HG02623 (cell line): ENCODE data around the gene C19orf53.

Experiments used
- ATAC-seq: cut with Tn5 transposase; IDR thresholded peaks from one replicate; pipeline ENCODE4 v1.9.1; 2021; ENCODE audit warnings: moderate library complexity; ENCODE audit not compliant: unreplicated experiment

C19orf53 gene

DNA sequence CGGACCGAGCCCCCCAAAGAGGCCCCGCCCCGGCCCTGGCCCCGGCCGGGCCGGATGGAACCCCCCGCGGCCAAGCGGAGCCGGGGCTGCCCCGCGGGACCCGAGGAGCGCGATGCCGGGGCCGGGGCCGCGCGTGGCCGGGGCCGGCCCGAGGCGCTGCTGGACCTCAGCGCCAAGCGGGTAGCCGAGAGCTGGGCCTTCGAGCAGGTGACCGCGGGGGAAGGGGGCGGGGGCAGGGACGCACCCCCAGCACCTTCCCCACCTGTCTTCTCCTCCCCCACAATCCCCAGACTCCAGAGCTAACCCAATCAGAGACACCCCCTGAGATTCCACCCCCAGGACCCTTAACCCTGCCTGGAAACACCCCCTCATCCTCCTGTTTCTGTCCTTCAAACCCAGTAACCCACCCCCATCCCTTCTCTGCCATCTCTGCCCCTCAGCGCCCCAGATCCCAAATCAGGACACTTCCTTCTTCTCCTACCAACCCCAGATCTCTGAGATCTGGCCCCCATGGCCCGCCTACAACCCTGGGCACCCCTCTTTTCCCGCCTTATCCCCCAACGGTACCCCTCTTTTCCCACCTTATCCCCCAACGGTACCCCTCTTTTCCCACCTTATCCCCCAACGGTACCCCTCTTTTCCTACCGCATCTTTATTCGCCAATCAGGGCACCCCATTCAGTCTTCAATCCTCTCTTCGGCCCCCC lies 21.5 kb downstream of the C19orf53 start:
- peak; percentile 2 for ATAC-seq

DNA sequence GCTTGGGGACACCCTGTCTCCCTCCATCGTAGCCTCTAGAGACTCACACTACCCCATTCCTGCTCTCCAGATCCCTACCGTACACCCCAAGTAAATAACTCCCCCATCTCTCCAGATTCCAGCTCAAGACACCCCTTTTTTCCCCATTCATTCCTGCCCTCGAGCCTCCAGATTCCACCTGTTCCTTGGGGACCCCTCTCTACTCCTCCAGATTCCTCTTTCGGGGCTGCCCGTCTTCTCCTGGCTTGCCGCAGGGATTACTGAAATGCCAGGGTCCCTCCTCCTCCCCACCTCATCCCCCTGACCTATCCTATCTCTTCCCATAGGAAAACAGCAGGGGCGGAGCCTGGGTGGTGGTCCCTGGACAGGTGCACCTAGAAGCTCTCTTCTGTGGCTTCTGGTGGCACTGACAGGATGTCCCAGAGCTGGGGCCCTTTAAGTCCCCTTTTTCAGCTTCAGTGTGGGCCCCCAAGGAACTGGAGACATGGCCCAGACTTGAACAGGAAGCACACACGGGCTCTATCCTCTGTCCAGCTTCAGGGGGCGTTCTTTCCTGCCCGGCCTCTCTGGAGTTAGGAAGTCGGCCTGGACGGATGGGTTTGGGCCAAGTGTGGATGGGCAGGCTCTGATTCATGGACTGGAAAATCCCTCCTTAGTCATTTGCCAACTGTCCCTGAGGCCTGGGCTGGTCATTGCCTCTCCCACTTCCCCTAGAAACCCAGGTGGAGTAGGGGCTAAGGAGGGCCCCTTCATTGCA lies 22.2 kb downstream of the C19orf53 start:
- no peak for ATAC-seq

DNA sequence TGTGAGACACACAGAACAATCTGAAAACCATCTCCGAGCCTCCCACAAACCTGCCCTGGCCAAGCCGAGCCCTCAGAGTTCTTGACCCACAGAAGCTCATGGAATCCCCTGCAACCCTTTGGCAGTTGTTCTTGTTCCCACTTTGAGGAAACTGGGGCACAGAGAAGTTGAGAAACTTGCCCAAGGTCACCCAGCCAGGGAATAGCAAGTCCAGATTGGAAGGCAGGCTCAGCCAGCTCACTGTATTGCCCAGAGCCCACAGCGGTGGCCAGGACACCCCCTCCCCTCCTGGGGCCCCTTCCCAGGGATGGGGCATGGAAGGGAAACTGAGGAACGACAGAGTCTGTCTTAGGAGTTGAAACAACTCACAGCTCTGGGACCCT lies 22.8 kb downstream of the C19orf53 start:
- ATAC-seq: no peak

DNA sequence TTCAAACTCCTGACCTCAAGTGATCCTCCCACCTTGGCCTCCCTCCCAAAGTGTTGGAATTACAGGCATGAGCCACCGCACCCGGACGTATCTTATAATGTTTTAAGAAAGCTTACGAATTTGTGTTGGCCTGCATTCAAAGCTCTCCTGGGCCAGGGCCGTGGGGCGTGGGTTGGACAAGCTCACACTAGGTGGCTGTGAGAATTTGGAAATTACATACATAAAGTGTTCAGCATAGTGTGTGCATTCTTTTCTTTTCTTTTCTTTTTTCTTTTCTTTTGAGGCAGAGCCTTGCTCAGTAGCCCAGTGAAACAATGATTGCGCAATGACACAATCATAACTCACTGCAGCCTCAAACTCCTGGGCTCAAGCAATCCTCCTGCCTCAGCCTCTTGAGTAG lies 23.6 kb downstream of the C19orf53 start:
- ATAC-seq: no peak

DNA sequence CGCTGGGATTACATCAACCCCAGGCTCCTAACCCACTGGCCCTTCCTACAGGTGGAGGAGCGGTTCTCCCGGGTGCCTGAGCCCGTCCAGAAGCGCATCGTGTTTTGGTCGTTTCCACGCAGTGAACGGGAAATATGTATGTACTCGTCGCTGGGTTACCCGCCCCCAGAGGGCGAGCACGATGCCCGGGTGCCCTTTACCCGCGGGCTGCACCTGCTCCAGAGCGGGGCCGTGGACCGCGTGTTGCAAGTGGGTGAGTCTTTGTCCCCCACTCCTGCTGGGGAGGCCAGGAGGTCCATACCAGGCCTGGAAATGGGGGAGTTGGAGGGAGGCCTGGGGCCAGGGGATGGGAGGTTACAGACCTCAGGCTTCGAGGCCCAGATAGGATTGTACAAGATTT lies 25.4 kb downstream of the C19orf53 start:
- no peak for ATAC-seq

DNA sequence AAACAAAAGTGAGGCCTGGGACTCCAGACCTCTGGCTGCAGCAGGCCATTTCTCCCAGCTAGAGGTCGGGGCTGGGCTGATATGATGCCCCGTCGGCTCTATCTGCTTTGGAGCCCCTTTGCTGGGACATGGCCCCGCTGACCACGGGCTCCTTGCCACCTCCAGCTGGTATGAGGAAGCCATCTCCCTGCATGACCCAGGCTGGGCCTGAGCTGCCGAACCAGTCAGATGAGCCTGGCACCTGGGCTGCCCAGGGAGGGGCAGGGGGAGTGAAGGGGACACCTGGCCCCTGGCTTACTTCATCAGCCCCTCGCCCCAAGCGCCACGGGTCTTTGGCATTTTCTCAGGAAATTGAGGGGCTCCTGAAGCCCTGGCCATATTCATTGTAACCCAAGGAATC lies 28.8 kb downstream of the C19orf53 start:
- no peak for ATAC-seq

DNA sequence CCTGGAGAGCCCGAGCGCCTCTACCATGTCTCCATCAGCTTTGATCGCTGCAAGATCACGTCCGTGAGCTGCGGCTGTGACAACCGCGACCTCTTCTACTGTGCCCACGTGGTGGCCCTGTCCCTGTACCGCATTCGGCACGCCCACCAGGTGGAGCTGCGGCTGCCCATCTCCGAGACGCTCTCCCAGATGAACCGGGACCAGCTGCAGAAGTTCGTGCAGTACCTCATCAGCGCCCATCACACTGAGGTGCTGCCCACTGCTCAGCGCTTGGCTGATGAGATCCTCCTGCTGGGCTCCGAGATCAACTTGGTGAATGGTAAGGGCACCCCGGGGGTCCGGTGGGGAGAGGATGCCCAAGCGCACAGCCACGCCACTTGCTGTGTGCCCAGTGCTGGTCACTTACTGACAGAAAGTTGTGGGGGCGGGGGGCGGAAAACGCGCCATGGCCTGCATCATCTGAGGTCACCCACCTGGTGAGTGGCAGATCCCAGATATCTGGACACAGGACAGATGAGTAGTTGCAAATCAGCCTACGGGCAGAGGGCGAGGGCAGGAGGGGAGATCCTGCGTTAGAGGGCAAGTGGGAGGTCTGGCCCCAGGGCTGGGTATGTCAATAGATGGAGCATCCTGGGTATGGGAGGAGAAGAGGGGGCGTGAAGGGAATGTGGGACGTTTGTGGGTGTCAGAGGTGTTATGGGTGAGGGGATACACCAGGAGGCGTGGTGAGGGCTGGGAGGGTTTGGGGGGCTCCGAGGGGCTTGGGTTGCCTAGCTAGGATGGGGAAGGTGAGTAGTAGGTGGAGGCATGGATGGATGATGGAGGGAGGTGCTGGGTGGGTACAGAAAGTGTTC lies 30.8 kb downstream of the C19orf53 start:
- no peak for ATAC-seq

DNA sequence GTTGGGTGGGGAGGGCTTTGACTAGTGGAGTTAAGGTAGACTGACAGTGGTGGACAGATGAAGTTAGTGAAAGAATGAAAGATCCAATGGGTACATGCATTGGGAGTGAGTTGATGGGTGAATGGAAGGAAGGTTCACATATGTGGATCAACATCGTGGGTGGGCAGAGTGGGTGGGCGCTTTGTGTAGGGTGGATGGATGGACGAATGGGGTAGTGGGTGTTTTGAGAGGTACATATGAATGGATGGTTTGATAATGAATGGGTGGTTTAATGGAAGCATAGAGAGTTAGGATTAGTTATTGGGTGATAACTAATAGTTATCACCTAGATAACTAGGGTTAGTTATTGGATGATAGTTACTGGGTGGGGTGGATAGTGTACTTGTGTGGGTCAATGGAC lies 32.5 kb downstream of the C19orf53 start:
- ATAC-seq: no peak

DNA sequence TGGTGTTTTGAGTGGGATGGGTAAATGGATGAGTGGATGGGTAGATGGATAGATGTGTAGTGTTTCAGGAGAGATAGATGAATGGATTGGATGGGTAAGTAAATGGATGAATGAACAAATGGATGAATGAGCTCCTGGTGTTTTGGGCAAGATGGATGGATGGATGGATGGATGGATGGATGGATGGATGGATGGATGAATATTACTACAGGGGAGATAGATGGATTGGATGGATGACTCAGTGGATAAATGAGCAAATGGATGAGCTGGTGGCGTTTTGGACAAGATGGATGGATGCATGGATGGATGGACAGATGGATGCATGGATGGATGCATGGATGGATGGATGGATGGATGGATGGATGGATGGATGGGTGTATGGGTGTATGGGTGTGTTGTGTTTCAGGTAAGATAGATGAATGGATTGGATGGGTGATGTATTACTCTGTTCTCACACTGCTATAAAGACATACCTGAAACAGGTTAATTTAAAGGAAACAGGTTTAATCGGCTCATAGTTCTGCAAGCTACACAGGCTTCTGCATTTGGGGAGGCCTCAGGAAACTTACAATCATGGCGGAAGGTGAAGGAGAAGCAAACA lies 33.3 kb downstream of the C19orf53 start:
- ATAC-seq: no peak

DNA sequence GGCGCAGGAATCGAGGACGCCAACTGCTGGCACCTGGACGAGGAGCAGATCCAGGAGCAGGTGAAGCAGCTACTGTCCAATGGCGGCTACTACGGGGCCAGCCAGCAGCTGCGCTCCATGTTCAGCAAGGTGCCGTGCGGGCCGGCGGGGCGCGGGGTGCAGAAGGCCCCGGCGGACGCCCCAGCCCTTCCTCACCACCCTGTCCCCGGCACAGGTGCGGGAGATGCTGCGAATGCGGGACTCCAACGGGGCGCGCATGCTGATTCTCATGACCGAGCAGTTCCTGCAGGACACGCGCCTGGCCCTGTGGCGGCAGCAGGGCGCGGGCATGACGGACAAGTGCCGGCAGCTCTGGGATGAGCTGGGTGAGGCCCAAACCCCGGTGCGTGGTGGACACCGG lies 34.6 kb downstream of the C19orf53 start:
- no peak for ATAC-seq

DNA sequence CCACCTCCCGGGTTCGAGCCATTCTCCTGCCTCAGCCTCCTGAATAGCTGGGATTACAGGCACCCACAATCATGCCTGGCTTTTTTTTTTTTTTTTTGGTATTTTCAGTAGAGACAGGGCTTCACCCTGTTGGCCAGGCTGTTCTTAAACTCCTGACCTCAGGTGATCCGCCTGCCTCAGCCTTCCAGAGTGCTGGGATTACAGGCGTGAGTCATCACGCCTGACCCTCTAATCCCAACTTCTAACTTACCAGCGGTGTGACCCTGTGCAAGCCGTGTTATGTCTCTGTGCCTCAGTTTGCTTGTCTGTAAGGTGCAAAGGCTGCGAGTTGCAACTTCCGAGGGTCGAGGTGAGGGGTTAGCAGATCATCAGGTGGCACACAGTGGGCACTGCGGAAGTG lies 38.3 kb downstream of the C19orf53 start:
- ATAC-seq: no peak

DNA sequence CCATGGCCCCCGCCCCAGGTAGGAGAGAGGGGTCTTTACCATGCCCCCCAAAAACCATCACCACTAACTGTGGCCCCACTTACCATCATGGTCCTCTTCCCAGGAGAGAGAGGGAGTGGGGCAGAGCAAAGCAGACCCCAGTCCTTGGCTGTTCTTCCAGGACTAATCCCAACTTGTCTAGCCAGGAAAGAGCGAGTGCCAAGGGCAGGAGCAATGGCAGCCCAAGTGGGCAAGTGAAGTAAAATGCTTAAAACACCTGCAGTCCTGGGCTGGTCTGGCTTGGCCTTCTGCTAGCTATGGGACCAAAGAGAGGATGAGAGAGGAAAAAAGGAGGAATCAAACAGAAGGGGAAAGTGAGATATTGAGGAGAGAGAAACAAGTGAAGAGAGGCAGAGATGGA lies 38.9 kb downstream of the C19orf53 start:
- no peak for ATAC-seq

DNA sequence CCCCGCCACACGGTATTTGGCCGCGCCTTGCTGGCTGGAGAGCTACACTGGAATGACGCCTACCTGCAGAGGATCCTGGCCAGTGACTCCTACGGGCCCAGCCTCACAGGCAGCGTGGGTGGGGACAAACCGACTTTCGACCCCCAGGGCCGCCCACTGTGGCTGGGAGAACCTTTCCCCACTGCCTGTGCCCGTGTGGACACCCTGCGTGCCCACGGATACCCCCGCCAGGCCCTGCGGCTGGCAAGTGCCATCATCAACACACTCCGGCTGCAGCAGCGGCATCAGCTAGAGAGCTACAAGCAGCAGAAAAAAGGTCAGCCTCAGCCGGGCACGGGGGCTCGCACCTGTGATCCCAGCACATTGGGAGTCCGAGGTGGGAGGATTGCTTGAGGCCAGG lies 40.3 kb downstream of the C19orf53 start:
- ATAC-seq: no peak

DNA sequence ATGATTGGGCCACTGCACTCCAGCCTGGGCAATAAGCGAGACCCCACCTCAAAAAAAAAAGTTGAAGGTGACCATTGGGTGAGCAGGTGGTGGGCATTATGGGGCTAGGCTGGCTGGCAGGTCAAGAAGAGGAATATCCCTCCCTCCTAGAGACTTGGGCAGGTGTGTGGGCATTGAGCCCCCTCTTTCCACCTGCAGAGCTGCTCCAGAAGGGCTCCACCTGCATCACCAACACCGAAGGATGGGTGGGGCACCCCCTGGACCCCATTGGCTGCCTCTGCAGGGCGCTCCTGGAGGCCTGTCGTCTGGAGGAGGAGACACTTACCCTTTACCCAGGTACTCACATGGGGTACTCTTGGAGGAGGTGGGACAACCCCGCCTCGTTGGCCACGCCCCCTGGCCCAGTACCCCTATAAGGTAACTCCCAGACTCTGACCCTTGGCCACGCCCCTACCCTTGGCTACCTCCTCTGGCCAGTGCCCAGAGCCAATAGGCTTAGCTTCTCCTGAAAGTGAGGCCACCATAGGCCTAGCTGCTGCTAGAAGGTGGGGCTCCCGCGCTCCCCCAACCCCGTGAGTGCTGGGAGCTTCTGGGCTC lies 42.9 kb downstream of the C19orf53 start:
- no peak for ATAC-seq

DNA sequence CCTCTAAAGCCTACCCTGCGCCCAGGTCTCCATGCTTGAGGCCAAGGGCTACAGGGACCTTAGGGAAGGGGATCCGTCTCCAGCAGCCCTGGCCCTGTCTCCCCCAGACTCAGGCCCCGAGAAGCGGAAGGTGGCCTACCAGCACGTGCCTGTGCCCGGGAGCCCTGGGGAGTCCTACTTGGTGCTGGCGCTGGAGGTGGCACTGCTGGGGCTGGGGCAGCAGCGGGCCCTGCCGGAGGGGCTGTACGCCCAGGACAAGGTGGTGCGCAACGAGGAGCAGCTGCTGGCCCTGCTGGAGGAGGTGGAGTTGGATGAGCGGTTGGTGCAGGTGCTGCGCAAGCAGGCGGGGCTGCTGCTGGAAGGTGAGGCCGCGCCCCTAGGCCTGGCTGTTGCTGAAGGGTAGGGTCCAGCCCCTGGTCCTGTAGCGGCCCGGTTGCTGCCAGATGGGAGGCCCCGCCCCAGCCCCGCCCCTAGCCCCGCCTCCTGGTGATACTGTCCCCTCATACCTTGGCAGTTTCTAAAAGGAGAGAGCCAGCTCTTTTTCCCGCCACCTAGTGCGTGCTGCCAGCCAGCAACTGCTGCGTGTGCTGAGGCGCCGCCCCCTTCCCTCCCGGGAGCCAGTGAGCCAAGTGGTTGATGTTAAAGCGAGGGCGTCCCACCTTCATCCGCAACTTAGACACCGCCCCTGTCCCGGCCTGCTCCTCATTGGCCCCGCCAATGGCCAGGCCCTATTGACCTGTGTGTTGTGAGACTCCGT lies 43.5 kb downstream of the C19orf53 start:
- no peak for ATAC-seq

DNA sequence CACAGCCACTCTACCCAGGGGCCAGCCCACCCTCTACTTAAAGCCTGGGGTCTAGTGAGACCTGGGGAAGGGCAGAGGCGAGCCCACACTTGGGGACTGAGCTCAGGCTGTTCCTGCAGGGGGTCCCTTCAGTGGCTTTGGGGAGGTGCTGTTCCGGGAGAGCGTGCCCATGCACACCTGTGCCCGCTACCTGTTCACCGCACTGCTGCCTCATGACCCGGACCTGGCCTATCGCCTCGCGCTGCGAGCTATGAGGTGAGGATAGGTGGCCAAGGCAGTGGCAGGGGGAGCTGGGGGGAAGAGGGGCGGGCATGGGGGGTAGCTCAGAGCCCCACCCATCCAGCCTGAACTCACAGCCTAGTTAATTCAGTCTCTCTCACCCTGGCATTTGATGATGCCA lies 45.0 kb downstream of the C19orf53 start:
- ATAC-seq: no peak

DNA sequence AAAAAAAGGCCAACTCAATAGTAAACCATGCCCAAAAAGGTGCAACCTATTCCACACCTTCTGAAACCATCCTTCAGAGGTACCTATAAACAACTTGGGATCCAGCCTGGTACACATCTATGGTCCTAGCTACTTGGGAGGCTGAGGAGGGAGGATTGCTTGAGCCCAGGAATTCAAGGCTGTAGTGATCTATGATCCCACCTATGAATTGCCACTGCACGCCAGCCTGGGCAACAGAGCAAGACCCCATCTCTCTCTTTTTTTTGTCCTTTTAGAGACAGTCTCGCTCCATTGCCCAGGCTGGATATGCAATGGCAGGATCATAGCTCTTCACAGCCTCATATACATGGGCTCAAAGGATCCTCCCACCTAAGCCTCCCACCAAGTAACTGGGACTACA lies 47.0 kb downstream of the C19orf53 start:
- no peak for ATAC-seq

DNA sequence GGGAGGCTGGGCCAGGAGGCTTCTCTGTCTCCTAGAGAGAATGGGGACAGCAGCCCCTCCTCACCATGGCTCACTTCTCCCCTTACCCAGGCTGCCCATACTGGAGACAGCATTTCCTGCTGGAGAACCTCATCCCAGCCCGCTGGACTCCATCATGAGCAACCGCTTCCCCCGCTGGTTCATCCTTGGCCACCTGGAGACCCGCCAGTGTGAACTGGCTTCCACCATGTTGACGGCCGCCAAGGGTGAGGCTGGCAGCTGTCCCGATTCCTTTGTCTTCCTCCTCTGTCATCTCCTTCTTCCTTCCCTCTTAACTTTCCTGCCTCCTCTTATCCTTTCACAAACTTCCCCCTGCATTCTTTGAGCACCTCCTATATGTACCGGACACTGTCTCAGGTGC lies 49.0 kb downstream of the C19orf53 start:
- ATAC-seq: no peak

DNA sequence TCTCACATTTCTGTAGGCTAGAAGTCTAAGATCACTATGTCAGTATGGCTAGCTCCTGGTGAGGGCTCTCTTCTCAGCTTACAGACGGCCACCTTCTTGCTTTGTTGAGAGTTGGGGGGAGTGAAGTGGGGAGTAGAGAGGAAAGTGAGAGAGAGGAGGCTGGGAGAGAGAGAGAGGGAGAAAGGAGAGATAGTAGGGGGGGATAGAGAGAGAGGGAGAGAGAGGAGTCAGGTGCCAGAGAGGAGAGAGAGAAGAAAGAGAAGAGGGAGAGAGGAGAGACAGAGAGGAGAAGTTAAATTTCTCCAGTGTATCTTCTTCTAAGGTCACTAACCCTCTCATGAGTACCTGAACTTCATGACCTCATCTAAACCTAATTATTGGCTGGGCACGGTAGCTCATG lies 49.6 kb downstream of the C19orf53 start:
- no peak for ATAC-seq

DNA sequence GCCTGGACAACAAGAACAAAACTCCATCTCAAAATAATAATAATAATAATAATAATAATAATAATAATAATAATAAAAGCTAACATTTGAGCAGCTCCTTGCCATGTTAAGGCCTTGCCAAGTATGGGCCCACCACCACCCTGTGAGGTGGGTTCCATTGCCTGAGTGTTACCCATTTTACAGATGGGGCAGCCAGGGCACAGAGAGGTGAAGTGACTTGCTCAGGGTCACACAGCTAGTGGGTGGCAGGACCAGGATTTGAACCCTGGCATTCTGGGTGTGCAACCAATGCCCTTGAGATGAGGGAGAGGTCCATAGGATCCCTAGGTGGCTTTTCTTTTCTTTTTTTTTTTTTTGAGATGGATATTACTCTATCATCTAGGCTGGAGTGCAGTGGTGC lies 50.4 kb downstream of the C19orf53 start:
- no peak for ATAC-seq
